OCI-LY7 (cell line): ENCODE results near the gene WDR64.

Source experiments
- EZH2phosphoT487 ChIP-seq: fragments of 200-600 bp; sonication (generic); IDR thresholded peaks from 2 replicates; pipeline ENCODE4 v1.6.1; 2018; ENCODE audit warnings: low read depth, borderline replicate concordance, mild to moderate bottlenecking, mixed run types, antibody characterized with exemption, low read length, moderate library complexity, mixed read lengths
- TF ChIP-seq, protein P1 (sequence below): fragments of 200-600 bp; sonication (generic); conservative IDR thresholded peaks from 2 replicates; pipeline ENCODE4 v1.5.1; 2014; ENCODE audit warnings: mild to moderate bottlenecking, antibody characterized with exemption, low read length, moderate library complexity, mixed read lengths

DNA sequence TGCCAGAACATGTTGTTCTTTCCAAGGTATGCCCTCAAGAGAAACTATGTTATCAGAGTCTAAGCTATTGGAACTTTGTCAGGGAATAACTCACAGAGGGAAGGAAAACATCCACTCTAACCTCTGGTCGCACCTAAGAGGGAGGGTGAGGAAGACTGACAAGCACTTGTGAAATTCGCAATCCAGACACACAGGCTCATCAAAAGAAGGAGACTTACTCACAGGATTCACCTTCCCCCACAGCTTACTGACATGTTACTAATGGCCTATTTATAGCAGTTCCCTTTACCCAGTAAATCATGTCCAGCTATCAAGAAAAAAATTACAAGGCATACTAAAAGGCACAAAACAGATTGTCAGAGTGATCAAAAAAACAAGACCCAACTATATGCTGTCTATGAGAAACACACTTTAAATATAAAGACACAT is 36.9 kb downstream of the WDR64 start:
- TF ChIP-seq, protein P1, sequence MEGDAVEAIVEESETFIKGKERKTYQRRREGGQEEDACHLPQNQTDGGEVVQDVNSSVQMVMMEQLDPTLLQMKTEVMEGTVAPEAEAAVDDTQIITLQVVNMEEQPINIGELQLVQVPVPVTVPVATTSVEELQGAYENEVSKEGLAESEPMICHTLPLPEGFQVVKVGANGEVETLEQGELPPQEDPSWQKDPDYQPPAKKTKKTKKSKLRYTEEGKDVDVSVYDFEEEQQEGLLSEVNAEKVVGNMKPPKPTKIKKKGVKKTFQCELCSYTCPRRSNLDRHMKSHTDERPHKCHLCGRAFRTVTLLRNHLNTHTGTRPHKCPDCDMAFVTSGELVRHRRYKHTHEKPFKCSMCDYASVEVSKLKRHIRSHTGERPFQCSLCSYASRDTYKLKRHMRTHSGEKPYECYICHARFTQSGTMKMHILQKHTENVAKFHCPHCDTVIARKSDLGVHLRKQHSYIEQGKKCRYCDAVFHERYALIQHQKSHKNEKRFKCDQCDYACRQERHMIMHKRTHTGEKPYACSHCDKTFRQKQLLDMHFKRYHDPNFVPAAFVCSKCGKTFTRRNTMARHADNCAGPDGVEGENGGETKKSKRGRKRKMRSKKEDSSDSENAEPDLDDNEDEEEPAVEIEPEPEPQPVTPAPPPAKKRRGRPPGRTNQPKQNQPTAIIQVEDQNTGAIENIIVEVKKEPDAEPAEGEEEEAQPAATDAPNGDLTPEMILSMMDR: no peak
- TF ChIP-seq EZH2phosphoT487: no peak
